Stomach (tissue), 9 donors: Measurements from ENCODE around the gene RNU11. TPM values are rescaled to one million over a fixed set of nuclear protein-coding genes. Genes with fewer than 3 reads are reported as not detected.
"Not testable (repeated sequence)": the region's sequence is repeated elsewhere in the genome, so short reads cannot be mapped to it uniquely, and the experiment has no call there.

Experiments used
- DNase-seq, 2 donors: peaks; one replicate each; pipeline versions ENCODE4 v3.0.0 to v3.0.0-alpha.2; 2013 to 2019
- H3K27ac ChIP-seq, 5 donors: fragments of 200-600 bp in 4 of 5; sonication (generic) in 4 of 5; one replicate each; pipeline ENCODE4 v1.5.1; 2013 to 2019; ENCODE audit warnings: mild to moderate bottlenecking in 1 of 5, moderate library complexity in 1 of 5
- H3K27me3 ChIP-seq, 3 donors: fragments of 200-600 bp; sonication (generic); one replicate each; pipeline ENCODE4 v1.5.1; 2017 to 2019; ENCODE audit warnings: mixed run types in 1 of 3
- H3K36me3 ChIP-seq, 4 donors: fragments of 200-600 bp; sonication (generic); 1 replicate in 3 of 4; 2 replicates in 1 of 4; pipeline ENCODE4 v1.5.1; 2016 to 2019
- H3K4me1 ChIP-seq, 4 donors: fragments of 200-600 bp; sonication (generic); one replicate each; pipeline ENCODE4 v1.5.1; 2016 to 2019
- H3K4me3 ChIP-seq, 4 donors: fragments of 200-600 bp; sonication (generic) in 3 of 4; one replicate each; pipeline ENCODE4 v1.5.1; 2016 to 2019; ENCODE audit warnings: mild to moderate bottlenecking in 1 of 4
- H3K9me3 ChIP-seq, 4 donors: fragments of 200-600 bp; sonication (generic); one replicate each; pipeline ENCODE4 v1.5.1; 2016 to 2019
- EP300 ChIP-seq: sonication (generic); formaldehyde crosslinking; IDR thresholded peaks from one replicate; pipeline ENCODE4 v1.6.1; 2017; ENCODE audit warnings: antibody characterized with exemption
- POLR2A ChIP-seq, 4 donors: fragments of 450-650 bp; IDR thresholded peaks; one replicate each; pipeline ENCODE4 v1.6.1; 2016; ENCODE audit warnings: antibody characterized with exemption in 4 of 4, control low read depth in 2 of 4, mild to moderate bottlenecking in 1 of 4, moderate library complexity in 1 of 4
- POLR2AphosphoS5 ChIP-seq, 3 donors: sonication (generic); formaldehyde crosslinking; IDR thresholded peaks; one replicate each; pipeline ENCODE4 v1.6.1; 2016; ENCODE audit warnings: antibody characterized with exemption in 3 of 3
- WGBS, 5 donors: extraction: QIAGEN DNeasy Blood & Tissue Kit in 3 of 5; methylation state at CpG; one replicate each; pipeline versions ENCODE4 v1.1.5 to v1.1.7; 2013 to 2018; 5-methylcytosine and 5-hydroxymethylcytosine counted together
- intact Hi-C: fragments of 100-400 bp; cut with DNase I; formaldehyde crosslinking; loops from one replicate; pipeline ENCODE4 v1.15.1; 2023; ENCODE audit warnings: low total_unique reads
- polyA plus RNA-seq, 3 donors: library from polyadenylated mRNA; stranded (reverse); fragments of 200-250 nt; gene quantifications; one replicate each; pipeline ENCODE4 v1.2.3, GENCODE V29; 2013
- total RNA-seq, 5 donors: library from RNA; depleted of rRNA; stranded (reverse); fragments of >200 nt; gene quantifications; one replicate each; pipeline versions ENCODE4 v1.1.0 to v1.2.3, GENCODE V29; 2014 to 2016
- TF ChIP-seq, protein P1 (sequence below), 7 experiments: fragments of 450-650 bp in 4 of 7; fragments of 200-600 bp in 3 of 7; sonication (generic) in 3 of 7; IDR thresholded peaks; one replicate each; pipeline ENCODE4 v1.5.1; 2016 to 2019; ENCODE audit warnings: antibody characterized with exemption in 7 of 7, control low read depth in 2 of 7, mild to moderate bottlenecking in 1 of 7
- donor health status: healthy with polysubstance abuse.
- donor health status: Bipolar disorder and iron deficiency.
- donor health status: healthy.

Gene RNU11
- total and polyA plus RNA-seq, 8 donors, result not detected

GRCh38 chr1:28675924-28676257 is 27.5 kb downstream of the RNU11 start:
- intact Hi-C loops, result loop anchor here (10.0 kb wide), 1 partner anchor 59 kb away; the partner anchor contains the start of gene YTHDF2
- Histone ChIP-seq H3K9me3 (no peaks in the 10 kb centered on the region), H3K4me1 (peaks cover 0 to 9% (median 2%) of the 10 kb centered on the region in 4 donors), H3K36me3 (peaks cover 0 to 20% (median under 1%) of the 10 kb centered on the region in 4 donors), H3K27me3 (no peaks in the 10 kb centered on the region), H3K4me3 (no peak overlapping the region), H3K27ac (no peak overlapping the region)
- no peak for DNase-seq
- TF ChIP-seq EP300 (no peak), POLR2AphosphoS5 (IDR thresholded peaks at IDR 0.05) (no peak), POLR2A (IDR thresholded peaks at IDR 0.05) (no peak)
- TF ChIP-seq, protein P1, sequence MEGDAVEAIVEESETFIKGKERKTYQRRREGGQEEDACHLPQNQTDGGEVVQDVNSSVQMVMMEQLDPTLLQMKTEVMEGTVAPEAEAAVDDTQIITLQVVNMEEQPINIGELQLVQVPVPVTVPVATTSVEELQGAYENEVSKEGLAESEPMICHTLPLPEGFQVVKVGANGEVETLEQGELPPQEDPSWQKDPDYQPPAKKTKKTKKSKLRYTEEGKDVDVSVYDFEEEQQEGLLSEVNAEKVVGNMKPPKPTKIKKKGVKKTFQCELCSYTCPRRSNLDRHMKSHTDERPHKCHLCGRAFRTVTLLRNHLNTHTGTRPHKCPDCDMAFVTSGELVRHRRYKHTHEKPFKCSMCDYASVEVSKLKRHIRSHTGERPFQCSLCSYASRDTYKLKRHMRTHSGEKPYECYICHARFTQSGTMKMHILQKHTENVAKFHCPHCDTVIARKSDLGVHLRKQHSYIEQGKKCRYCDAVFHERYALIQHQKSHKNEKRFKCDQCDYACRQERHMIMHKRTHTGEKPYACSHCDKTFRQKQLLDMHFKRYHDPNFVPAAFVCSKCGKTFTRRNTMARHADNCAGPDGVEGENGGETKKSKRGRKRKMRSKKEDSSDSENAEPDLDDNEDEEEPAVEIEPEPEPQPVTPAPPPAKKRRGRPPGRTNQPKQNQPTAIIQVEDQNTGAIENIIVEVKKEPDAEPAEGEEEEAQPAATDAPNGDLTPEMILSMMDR (IDR thresholded peaks at IDR 0.05), result no peak

DNA sequence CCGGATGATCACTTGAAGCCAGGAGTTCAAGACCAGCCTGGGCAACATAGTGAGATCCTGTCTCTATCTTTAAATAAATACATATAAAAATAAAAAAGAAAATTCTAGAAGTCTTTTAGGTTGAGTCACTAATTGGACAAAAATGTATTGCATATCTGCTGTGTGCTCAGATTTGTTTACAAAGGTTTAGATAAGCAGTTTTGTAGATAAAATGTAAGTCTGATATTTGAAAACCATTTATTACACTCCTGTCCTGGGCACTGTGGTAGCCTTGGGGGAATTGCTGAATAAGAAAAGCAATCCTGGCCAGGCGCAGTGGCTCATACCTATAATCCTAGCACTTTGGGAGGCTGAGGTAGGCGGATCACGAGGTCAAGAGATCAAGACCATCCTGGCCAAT is 31.8 kb downstream of the RNU11 start:
- Histone ChIP-seq H3K4me1 (peaks cover 0 to 9% (median 2%) of the 10 kb centered on the region in 4 donors), H3K4me3 (no peak overlapping the region), H3K27ac (no peak overlapping the region), H3K36me3 (peaks cover 9 to 52% (median 35%) of the 10 kb centered on the region in 4 donors), H3K9me3 (no peaks in the 10 kb centered on the region), H3K27me3 (no peaks in the 10 kb centered on the region)
- WGBS, 5 donors, result 65 to 89% (median 76%) methylated on average over 4 of the region's 4 CpGs
- TF ChIP-seq POLR2A (IDR thresholded peaks at IDR 0.05), result no peak
- TF ChIP-seq EP300, result no peak
- TF ChIP-seq, protein P1 (IDR thresholded peaks at IDR 0.05), result no peak
- no peak for TF ChIP-seq POLR2AphosphoS5 (IDR thresholded peaks at IDR 0.05)
- no peak for DNase-seq
- intact Hi-C loops, result no loop called here

DNA sequence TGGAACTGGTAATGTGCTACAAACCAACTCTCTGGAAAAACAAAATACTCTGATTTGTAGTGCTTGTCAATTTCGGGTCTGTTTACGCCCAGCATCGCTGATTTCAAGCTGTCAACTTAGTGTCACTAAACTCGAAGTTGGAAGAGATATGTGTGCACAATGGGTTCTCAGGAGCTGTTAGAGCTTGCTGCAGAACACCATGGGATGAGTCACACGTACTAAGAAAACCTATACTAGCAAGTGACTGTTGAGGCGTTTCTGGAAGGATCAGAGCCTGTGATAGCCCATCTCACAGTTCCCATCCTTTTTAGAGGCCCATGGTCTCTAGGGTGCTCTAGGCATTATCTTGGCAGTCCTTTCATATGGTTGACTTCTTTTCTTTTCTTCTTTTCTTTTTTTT is 34.4 kb downstream of the RNU11 start:
- DNase-seq, result no peak
- Histone ChIP-seq H3K36me3 (peaks cover 9 to 72% (median 52%) of the 10 kb centered on the region in 4 donors), H3K4me3 (no peak overlapping the region), H3K4me1 (peaks cover 0 to 9% (median 2%) of the 10 kb centered on the region in 4 donors), H3K27ac (no peak overlapping the region), H3K9me3 (no peaks in the 10 kb centered on the region), H3K27me3 (no peaks in the 10 kb centered on the region)
- intact Hi-C loops, result no loop called here
- TF ChIP-seq EP300 (no peak), POLR2AphosphoS5 (IDR thresholded peaks at IDR 0.05) (no peak), POLR2A (IDR thresholded peaks at IDR 0.05) (no peak)
- TF ChIP-seq, protein P1 (IDR thresholded peaks at IDR 0.05), result no peak
- 88 to 94% (median 90%) methylated on average over 6 of the region's 6 CpGs for WGBS, 5 donors

DNA sequence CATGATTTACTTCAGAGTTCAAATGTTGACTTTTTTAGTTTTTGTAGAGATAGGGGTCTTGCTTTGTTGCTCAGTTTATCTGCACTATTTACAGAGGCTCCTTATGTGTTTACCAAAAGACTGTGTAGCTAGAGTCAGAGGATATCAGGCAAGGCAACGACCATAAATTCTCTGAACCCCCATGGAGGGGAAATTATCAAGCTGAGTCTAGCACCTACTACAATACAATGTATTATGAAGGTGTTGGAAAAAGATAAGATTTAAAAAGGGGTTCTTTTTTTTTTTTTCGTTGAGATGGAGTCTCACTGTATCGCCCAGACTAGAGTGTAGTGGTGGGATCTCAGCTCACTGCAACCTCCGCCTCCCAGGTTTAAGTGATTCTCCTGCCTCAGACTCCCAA is 36.5 kb downstream of the RNU11 start:
- peaks cover 0 to 7% (median 2%) of the 10 kb centered on the region in 4 donors for H3K4me1 ChIP-seq
- 60 to 71% (median 66%) methylated on average over 4 of the region's 4 CpGs for WGBS, 5 donors
- no peaks in the 10 kb centered on the region for H3K27me3 ChIP-seq
- no peak overlapping the region for H3K4me3 ChIP-seq
- peaks cover 15 to 73% (median 63%) of the 10 kb centered on the region in 4 donors for H3K36me3 ChIP-seq
- no peak overlapping the region for H3K27ac ChIP-seq
- no peak for TF ChIP-seq POLR2A (IDR thresholded peaks at IDR 0.05)
- TF ChIP-seq POLR2AphosphoS5 (IDR thresholded peaks at IDR 0.05), result no peak
- TF ChIP-seq, protein P1 (IDR thresholded peaks at IDR 0.05), result no peak
- TF ChIP-seq EP300, result no peak
- intact Hi-C loops, result no loop called here
- no peaks in the 10 kb centered on the region for H3K9me3 ChIP-seq
- DNase-seq, result no peak

- H3K36me3 ChIP-seq, result peaks cover 13 to 86% (median 71%) of the 10 kb centered on the region in 4 donors
- H3K4me1 ChIP-seq, H3K27ac ChIP-seq, H3K9me3 ChIP-seq, H3K27me3 ChIP-seq, DNase-seq, H3K4me3 ChIP-seq, intact Hi-C loops: not testable (repeated sequence)
- WGBS, 5 donors, result 83 to 97% (median 94%) methylated on average over 1 of the region's 1 CpG
Measured at GRCh38 chr1:28691627-28692026, 43.2 kb downstream of the RNU11 start.
